Jurkat, Clone E6-1 (cell line): ENCODE results near the gene FNIP1.

Source experiments
- DNase-seq: peaks from one replicate; pipeline ENCODE4 v3.0.0-alpha.2; 2011; ENCODE audit warnings: low read depth, low spot score
- H3K4me3 ChIP-seq: 2 replicates; pipeline ENCODE4 v1.5.1; 2011; ENCODE audit warnings: mild to moderate bottlenecking, low read length, control low read depth, moderate library complexity

The FNIP1 gene

DNA sequence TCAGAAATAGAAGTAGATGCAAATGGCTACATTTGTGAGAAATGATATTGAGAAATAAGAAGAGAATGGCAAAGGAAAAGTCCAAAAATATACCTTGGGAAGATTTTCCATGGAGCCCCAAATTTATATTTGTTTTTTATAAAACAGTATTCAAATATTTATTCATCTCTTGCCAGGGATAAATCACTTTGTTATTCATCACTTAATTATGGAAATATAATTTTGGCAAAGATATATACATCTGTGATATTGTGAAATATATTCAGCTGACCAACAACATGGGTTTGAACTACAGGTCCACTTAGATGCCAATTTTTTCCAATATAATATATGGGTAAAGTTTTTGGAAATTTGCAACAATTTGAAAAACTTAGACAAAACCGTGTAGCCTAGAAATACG is 142.0 kb downstream of the FNIP1 start:
- no peak overlapping the region for H3K4me3 ChIP-seq
- no peak for DNase-seq

DNA sequence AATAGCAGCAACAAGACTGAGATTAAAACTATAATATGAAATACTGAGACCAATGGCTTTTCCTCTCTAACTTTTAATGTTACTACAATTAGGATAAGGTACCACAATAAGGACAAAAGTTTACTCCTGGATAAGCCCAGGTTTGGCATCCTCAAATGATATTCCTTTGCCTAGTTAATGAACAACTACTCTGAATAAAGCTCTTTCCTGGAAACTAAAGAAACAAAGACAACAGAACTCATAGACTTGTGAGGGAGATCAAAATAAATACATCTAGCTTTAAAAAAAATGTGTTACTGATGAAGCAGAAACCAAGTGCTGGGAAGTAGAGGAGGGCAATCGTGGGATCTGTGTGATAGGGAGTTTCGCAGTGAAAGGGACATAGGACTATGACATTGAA is 142.5 kb downstream of the FNIP1 start:
- no peak for DNase-seq

DNA sequence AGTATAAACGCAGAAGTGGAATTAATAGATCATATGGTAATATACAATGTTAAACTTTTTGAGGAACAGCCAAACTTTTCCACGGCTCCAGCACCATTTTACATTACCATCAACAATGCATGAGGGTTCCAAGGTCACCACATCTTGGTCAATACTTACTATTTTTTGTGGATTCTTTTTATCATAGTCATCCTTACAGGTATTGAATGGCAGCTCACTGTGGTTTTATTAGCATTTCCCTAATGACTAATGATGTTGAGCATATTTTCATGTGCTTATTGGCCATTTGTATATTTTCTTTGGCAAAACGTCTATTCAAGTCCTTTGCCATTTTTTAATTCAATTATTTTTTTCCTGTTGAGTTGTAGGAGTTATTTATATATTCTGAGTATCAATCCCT is 147.7 kb downstream of the FNIP1 start:
- no peak overlapping the region for H3K4me3 ChIP-seq
- no peak for DNase-seq

More for the DNA sequence above, 142.5 kb downstream of the FNIP1 start:
- no peak overlapping the region for H3K4me3 ChIP-seq

DNA sequence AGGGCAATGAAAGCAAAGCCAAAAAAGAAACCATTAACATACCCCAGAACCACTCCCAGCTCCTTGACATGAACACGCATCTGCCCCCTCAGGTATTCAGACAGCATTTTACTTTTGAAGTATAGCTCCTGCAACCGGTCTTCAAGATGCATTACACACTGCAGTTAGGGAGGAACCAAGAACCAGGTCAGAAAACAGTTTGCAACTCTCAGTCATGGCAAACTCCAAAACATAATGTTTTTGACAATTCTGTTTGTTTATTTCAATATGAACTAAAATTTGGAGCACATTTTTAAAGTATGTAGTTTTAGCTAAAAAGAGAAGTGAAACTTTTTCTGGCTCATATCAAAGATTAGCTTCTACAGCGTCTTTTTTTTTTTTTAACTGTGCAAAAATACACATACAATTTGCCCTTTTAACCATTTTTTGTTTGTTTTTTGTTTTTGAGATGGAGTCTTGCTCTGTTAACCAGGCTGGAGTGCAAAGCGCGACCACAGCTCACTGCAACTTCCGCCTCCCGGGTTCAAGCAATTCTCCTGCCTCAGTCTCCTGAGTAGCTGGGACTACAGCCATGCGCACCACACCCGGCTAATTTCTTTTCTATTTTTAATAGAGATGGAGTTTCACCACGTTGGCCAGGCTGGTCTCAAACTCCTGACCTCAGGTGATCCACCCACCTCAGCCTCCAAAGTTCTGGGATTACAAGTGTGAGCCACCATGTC is 149.6 kb downstream of the FNIP1 start:
- no peak overlapping the region for H3K4me3 ChIP-seq
- DNase-seq, result no peak

DNA sequence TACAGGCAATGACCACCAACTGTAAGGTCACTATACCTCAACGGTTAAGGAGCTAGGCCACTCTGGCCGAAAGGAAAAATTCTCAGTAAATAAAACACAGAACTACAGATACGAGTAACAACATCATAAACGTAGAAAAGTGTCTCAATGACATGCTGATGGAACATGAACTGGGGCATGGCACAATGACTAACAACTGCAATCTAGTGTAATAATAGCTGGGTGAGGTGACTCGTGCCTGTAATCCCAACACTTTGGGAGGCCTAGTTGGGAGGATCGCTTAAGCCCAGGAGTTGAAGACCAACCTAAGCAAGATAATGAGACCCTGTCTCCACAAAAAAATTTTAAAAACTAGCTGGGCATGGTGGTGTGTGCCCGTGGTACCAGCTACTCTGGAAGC is 152.0 kb downstream of the FNIP1 start:
- H3K4me3 ChIP-seq, result no peak overlapping the region
- no peak for DNase-seq

DNA sequence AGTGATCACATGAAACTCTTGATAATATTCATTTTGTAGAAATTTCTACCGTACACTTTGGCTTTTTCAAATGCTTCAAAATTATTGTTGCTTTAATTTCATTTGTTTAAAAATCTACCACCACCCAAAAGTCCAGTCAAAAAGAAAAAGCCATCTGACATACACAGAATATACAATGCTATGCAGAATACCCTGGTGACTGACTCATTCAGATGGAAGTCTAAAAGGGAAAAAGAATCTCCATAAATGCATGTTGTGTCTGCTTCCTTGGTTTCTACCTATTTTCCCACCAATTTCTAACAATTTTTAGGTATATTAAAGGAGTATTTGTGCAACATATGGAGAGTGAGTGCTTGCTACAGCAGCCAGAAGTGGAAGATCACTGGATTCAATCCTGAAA is 152.4 kb downstream of the FNIP1 start:
- no peak for DNase-seq
- H3K4me3 ChIP-seq, result no peak overlapping the region

DNA sequence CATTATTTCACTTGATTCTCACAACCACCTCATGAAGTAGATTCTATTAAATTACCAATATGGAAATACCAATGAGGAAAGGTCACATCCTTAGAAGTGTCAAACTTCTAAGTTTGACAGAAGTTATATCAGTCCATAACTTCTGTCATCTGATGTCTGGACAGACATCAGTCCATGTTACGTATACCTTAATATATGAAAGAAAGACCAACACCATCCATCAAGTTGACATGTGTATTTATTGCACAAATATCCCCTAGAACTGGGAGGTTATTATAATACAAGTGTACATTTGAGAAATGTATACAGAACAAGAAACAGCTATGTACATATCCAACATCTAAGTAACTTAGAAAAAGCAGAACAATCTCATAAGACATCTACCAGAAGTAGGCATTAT is 155.3 kb downstream of the FNIP1 start:
- H3K4me3 ChIP-seq, result no peak overlapping the region
- no peak for DNase-seq

DNA sequence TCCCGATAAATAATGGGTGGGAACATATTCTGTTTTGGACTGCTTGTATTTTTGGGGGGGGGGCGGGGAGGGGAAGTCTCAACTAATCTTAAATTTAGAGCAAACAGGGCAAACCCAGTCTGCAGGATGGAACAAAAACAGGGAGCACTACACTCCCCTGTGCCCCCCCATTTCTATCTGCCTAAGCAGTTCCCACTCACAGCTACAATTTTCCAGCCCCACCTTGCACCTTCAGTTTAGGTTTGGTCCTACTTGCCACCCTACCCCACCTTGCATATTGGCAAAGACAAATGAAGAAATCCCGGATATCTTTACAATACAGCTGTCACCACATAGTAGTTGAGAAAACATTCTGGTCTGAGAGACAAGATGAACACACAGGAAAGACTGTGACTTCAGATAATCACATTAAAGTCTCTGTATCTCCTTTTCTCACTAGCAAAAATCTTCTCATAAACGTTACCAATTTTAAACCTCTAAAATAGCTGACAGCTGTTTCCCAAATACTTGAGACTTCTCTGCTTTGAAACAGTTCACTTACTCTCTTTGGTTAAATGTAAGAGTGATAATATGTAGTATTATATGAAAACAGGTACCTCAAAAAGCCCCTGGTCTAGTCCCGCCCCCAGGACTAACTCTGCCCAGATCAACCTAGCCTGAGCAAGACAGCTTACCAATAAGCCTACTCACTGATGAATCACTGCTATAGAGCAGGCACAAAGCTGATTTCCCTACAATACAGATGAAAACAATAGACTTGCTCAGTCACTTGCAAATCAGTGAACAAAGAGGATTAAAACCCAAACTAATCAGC is 156.6 kb downstream of the FNIP1 start:
- peak overlapping the region; percentile 24 for H3K4me3 ChIP-seq
- peak; percentile 90 for DNase-seq

DNA sequence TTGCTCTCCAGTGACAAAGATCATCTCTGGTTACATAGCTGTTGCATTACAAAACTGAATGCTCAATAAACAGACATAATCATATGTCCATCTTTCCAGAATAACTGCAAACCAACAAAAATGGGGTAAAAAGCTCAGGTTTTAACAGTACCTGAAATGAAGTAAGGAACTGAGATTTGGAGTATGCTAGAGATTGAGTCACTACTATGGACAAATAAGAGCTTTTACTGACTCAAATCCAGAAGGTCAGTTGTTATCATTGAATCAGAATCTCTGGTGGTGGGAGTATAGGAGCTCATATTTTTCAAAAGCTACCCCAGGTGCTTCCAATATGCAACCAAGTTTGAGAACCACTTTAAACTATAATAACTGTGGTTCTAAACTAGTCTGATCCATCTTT is 157.7 kb downstream of the FNIP1 start:
- H3K4me3 ChIP-seq, result no peak overlapping the region
- DNase-seq, result no peak

DNA sequence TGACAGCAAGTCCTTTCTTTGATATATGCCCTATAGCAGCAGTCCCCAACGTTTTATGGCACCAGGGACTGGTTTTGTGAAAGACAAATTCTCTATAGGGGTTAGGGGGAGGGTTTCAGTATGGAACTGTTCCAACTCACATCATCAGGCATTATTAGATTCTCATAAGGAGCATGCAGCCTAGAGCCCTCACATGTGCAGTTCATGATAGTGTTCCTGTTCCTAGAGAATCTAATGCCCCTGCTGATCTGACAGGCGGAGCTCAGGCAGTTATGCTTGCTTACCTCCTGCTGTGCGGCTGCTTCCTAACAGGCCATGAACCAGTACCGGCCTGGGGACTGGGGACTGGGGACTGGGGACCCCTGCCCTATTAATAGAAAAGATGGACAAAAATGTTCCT is 159.1 kb downstream of the FNIP1 start:
- no peak for DNase-seq
- H3K4me3 ChIP-seq, result no peak overlapping the region

DNA sequence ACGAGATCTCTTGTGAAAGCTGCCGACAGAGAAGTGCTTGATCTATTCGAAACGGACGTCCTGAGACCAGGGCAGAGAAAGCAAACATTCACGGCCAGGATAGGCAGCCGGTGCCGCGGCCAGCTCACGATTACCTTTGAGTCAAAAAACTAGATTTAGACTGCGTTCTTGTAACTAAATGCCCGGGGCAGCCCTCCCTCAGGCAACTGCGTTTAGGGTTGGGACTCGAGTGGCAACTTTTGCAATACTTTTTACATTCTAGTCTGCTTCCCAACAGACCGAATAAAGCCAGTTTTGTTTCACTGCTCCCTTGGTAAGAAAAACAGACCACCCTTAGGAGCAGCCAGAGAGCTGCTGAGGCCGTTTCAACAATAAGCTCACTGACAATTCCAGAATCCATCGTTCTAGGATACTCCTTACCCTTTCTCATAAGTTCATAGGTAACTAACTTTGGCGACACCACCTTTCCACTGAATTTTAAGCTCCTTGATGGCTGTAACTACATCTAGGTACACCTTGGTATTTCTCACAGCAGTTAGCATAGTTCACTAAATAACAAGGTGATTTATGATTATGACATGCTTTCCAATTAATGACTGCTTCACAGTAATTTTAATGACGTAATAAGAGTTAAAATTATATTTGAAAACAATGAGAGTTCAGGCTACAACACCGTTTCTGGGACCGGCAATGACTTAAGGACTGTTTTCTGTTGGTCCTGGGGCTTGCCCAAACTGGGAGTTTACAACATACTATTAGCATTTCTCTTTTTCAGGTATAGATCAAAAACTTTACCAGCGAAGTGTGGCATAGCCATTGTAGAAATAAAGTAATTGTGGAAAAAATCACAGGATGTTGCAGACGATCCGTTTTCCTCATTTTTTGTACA is 160.9 kb downstream of the FNIP1 start:
- DNase-seq, result no peak
- peak overlapping the region; percentile 86 for H3K4me3 ChIP-seq

DNA sequence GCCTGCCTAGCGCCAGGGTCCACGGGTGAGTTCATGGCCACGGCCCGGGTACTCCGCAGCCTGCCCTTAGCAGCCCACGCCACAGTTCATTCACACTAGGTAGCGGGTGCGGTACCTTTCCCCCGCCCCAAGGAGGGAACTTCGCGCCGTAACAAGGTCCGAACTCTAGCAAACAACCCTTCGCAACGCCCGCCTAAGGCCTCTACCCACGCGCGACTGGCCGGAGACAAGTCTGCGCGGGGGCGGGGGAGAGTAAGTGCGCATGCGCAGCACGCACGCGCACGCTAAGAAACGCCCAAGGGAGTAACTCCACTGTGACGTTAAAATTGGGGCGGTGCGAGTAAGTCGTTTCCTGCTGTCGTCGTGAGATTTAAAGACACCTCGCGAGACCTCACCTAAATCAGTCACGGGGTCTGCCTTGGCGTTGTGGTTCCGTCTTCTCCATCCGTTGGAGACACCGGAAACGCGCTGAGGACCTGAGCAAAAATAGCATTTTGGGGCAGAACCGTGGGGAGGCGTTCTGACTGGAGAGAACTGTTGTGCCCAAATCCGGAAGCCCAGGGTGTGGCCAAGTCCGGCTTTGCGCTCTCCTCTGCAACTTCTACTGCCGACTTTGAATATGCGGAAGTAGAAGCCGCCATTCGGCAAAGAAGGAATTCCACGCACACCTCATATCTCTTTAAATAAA is 161.7 kb downstream of the FNIP1 start, which contains the start of gene RAPGEF6:
RAPGEF6 (minus strand) TSS at position 234 of the 688 bp plus-strand sequence; CDS start at position 35, 199 bp downstream.
- peak within 1 kb of the TSS; percentile 97 for H3K4me3 ChIP-seq
- peak; percentile 100 for DNase-seq

DNA sequence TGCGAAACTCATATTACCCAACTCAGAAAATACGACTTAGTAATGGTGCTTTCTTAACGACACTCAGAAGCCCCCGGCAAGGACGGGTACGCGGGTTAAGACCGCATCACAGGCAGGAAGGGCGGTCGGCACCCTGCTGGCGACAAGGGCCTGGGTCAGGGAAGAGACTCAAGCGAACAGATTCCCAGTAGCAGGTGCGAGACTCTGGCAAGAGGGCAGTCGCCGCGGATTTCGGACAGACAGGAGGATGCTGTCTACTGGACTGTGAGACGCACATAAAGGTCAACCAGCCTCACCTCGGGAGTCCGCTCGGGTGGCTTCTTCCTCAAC is 162.2 kb downstream of the FNIP1 start:
- DNase-seq, result peak; percentile 67
- H3K4me3 ChIP-seq, result peak overlapping the region; percentile 97

DNA sequence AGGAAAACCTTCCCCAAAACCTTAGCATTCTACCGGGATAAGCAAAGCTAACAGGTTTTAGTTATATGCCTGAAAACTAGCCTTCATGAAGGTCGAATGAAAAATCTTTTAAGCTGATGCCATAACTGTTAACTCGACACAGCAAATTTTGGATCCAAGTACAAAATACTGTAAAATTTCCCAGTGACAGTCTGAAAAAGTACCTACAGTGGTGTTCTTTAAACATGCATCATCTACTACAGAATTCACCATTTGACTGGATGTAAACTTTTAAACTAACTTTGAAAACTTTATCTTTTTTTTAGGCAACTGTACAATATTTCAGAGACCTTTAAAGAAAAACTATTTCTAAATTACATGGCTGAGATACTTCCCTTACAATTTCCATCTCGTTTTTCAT is 162.6 kb downstream of the FNIP1 start:
- DNase-seq, result no peak

DNA sequence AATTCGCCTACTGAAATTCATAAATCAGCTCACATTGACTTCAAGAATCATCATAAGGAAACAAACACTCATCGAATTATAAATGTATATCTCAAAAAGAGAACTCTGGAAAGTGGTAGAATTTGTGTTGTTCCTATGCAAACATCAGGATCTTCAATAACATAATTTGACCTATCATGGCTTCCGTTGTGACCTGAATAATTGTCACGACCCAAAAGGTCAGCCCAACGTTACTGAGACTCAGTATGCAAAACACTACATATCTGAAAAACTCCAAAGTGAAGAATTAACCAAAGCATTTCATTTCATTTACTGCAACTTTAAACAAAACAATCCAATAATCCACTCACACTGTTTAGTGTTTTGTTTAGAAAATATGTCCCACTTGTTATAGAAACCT is 163.0 kb downstream of the FNIP1 start:
- no peak for DNase-seq
- peak overlapping the region; percentile 97 for H3K4me3 ChIP-seq

More for the DNA sequence above, 162.6 kb downstream of the FNIP1 start:
- peak overlapping the region; percentile 97 for H3K4me3 ChIP-seq

DNA sequence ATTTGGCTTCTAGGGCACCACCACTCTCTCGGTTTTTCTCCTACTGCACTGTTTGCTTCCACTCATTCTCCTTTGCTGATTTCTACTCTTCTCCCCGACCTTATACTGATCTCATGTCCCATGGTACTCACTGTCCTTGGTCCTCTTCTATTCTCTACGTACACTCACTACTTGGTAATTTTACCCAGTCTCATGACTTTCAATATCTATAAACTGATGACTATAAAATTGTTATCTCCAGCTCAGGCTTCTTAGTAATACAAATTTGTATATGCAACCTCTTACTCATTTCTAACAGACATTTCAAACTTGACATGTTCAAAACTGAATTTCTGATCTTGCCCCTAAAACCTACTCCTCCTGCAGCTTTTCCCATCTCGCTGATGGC is 165.9 kb downstream of the FNIP1 start:
- DNase-seq, result no peak
- no peak overlapping the region for H3K4me3 ChIP-seq

DNA sequence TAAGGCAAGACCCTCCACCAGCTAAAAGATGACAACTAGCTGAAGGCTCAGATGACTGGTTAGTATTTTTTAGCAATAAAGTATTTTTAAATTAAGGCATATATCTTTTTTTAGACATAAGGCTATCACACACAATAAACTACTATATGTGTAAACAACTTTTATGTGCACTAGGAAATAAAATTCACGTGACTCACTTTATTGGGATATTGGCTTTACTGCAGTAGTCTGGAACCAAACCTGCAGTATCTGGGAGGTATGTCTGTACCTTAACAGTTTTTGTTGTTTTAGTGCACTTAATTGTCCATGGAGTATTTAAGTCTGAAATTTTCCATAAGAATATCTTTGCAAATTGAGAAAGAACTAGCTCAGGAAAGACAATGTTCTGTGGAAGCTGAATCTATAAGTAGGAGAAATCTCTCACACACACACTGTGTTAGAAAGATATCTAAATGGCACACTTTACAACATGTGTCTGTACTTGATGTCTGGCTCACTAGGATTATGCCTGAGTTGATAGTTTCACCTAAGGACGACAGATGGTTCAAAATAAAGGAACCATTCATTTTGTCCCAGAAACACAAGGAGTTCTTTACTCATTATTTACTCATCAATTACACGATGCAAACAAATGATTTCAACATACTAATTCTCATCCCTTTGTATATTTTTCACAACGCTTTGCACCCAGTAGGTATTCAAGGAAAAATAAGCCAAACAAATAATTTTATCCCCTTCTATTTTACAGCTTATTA is 166.4 kb downstream of the FNIP1 start:
- DNase-seq, result no peak
- H3K4me3 ChIP-seq, result no peak overlapping the region

DNA sequence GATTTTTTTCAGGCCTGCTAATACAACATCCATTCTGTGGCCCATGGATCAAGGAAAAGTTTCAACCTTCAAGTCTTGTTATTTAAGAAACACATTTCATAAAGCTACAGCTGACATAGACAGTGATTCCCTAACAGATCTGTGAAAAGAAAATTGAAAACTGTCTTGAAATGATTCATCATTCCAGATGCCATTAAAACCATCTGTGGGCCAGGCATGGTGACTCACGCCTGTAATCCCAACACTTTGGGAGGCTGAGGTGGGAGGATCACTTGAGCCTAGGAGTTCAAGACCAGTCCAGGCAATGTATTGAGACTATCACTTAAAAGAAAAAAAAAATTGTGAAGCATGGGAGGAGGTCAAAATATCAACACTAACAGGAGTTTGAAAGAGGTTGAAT is 167.8 kb downstream of the FNIP1 start:
- DNase-seq, result no peak
- no peak overlapping the region for H3K4me3 ChIP-seq
